T-helper 22 cell (primary cell): Measurements from ENCODE around the gene ANKRD10.

Experiments used
- DNase-seq: peaks from one replicate; pipeline ENCODE4 v3.0.0-alpha.2; 2020; ENCODE audit warnings: low read depth

Gene ANKRD10

GRCh38 chr13:110944968-110945927, 30.4 kb upstream of the ANKRD10 start:
- no peak for DNase-seq

GRCh38 chr13:110944121-110944967, 29.5 kb upstream of the ANKRD10 start:
- no peak for DNase-seq

GRCh38 chr13:110942248-110942981, 27.5 kb upstream of the ANKRD10 start:
- DNase-seq, result no peak

GRCh38 chr13:110938662-110939421, 24.0 kb upstream of the ANKRD10 start:
- DNase-seq, result no peak

- DNase-seq, result no peak
These were observed 22.8 kb upstream of the ANKRD10 start for GRCh38 chr13:110937511-110938285.

- no peak for DNase-seq
These were observed 21.6 kb upstream of the ANKRD10 start for GRCh38 chr13:110936519-110936918.

GRCh38 chr13:110932588-110932987, 17.7 kb upstream of the ANKRD10 start:
- DNase-seq, result no peak

GRCh38 chr13:110929104-110929777, 14.4 kb upstream of the ANKRD10 start:
- DNase-seq, result no peak

- no peak for DNase-seq
These were observed 10.2 kb upstream of the ANKRD10 start for GRCh38 chr13:110925023-110925612.

GRCh38 chr13:110924639-110924934, 9.7 kb upstream of the ANKRD10 start:
- DNase-seq, result no peak

GRCh38 chr13:110923777-110924638, 9.1 kb upstream of the ANKRD10 start:
- DNase-seq, result no peak

- no peak for DNase-seq
These were observed 8.2 kb upstream of the ANKRD10 start for GRCh38 chr13:110923086-110923485.

- no peak for DNase-seq
These were observed 7.6 kb upstream of the ANKRD10 start for GRCh38 chr13:110922506-110922905.

GRCh38 chr13:110921695-110922094, 6.8 kb upstream of the ANKRD10 start:
- no peak for DNase-seq

GRCh38 chr13:110921209-110921608, 6.3 kb upstream of the ANKRD10 start:
- no peak for DNase-seq

GRCh38 chr13:110920038-110920437, 5.2 kb upstream of the ANKRD10 start:
- DNase-seq, result no peak

GRCh38 chr13:110916301-110917142, 1.7 kb upstream of the ANKRD10 start:
- DNase-seq, result no peak

- DNase-seq, result no peak
These were observed 971 bp upstream of the ANKRD10 start for GRCh38 chr13:110915874-110916206.
